GM18526 (cell line): Measurements from ENCODE around the gene CELA1.

Source experiments
- POLR2A ChIP-seq: IDR thresholded peaks from 3 replicates; pipeline ENCODE4 v1.6.1; 2011; ENCODE audit not compliant: insufficient read length; ENCODE audit errors: extremely low read depth

Gene CELA1

DNA sequence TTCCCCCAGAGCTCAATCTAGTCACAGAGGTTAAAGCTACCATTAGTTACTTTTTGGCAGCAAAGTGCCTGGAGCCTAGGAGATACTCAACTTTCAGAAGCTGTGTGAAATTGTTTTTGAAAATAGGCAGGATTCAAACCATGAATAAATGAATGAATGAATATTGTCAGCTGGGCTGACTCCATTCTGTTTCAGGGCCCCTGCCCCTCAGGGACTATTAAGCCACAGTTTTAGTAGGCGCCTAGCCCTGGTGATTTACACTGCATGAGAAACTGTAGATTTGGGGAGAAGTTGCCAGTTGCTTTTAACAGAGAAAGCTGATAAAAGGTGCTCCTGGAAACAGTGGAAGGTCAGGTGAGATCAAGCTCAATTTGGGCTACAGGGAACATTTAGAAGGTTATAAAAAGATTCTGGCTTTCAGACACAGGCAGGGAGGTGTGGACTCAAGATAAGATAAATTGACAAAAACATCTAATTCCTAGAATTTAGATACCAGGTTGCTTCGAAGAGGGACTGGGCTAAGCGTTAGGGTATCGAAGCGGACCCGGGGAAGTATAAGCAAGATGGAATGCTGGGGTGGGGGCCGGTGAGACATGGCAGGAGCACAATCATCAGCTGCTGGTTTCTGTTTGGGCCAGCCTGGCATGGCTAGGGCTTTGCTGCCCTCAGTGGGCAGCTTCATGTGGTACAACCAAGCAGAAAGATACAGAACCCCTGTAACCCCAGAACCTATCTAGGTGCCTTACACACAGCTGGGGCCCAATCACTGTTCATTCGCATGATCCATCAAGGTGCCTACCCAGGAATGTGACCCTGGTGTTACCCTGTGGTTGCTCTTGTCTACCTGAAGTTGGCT lies 14.9 kb upstream of the CELA1 start:
- no peak for TF ChIP-seq POLR2A

DNA sequence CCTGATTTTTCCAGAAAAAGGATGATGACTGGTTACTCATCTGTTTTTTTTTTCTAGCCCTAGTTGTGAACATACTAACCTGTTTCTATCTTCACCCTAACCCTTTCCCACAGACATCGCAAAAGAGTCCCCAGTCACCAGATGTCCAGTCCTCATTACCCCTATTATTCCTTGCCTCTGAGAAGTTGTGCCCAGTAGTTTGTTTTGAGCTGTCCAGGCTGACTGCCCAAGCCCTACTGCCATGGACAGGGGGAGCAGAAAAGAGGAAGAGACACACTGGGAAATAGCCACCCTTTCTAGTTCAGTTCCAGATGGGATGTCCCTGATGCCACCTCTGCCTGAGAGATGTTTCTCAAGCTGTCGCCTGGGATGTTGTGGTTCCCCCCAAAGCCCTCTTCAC lies 13.8 kb upstream of the CELA1 start:
- TF ChIP-seq POLR2A = no peak

DNA sequence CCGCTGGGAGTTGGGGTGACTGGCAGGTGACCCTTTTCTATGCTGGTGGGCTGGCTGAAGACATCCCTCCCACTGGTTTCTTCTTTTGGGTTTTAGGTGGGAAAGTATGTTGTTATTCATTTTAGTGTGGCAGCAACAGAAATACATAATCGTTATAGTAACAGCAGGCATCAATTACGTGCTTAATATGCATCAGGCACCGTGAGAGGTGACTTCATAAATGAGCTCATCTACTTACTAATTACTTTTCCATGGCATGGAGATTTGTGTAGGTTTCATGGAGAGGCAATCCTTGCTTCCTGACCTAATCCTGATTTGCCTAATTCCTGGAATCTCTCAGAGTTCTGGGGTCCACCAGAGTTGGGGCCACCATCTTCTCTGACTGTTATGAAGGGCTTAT lies 13.4 kb upstream of the CELA1 start:
- TF ChIP-seq POLR2A = no peak

DNA sequence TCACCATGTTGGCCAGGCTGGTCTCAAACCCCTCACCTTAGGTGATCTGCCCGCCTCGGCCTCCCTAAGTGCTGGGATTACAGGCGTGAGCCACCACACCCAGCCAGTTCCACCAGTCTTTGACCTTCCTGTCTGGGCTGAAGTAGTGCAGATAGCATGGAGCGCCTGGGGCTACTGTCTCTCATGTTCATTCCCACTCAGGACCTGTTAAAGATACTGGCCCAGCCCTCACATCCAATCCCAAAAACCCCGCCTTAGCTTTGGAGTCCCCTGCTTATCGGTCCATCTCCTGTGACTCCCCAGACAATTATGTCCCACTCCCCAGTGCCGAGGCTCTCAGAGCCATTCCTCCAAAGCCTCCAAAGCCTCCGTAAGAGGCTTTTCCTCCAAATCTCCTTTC lies 12.0 kb upstream of the CELA1 start:
- no peak for TF ChIP-seq POLR2A

- TF ChIP-seq POLR2A = no peak
These were observed 11.0 kb upstream of the CELA1 start for GRCh38 chr12:51357374-51358047.

GRCh38 chr12:51351913-51352532 lies 5.5 kb upstream of the CELA1 start:
- no peak for TF ChIP-seq POLR2A

GRCh38 chr12:51349026-51349425 lies 2.5 kb upstream of the CELA1 start:
- TF ChIP-seq POLR2A = no peak

DNA sequence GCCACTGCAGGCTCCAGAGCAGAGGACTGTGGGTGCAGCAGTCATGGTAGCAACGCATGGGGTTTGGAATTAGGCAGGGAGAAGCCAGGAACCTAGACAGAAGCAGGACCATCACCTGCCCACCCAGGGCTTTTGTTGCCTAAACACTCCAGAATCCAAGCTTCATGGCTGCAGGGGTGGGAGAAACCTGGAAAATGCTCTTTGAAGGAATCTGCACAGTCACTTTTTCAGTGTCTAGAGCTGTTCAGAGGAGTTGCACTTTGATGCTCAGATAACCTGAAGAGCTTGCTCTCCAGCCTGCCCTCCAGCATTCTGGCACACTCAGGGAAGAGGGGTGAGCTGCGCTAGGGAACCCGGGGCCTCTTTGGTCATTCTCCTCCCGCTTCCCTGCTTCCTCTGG lies 1.6 kb upstream of the CELA1 start:
- TF ChIP-seq POLR2A = no peak

- TF ChIP-seq POLR2A = no peak
These were observed 798 bp downstream of the CELA1 start for GRCh38 chr12:51345681-51346080.

GRCh38 chr12:51343201-51343600 lies 3.3 kb downstream of the CELA1 start:
- TF ChIP-seq POLR2A = no peak

- no peak for TF ChIP-seq POLR2A
These were observed 4.1 kb downstream of the CELA1 start for GRCh38 chr12:51342416-51342815.

DNA sequence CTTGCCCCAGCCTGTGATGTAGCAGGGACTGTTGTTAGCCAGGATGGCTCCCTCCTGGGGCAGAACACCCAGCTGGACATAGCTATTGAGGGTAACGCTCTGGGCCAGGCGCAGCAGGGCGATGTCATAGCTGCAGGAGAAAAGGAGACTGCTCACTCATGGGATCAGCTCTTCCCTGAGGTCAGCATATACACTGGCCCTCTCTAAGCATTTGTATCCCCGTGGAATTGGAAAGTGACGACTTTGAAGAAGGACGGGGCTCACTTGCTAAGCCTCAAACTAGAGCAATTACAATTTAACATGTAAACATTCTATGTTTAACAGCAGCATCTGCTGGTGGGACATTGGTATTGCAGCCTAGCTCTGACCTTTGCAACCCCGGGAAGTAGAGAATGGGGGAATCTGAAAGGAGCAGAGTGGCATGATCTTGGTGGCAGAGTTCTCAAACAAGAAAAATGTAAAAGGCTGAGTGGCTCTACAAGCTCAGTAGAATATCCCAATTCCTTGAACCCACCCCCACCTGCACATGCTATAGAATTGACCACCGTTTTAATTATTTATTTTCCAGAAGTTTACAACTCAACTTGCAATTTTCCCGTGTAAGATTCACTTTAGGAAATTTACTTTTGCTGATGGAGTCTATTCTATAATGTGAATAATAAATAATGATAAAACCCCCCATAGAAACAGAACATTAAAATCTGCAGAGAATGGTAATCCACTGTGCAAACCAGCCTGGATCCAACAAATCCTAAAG lies 5.0 kb downstream of the CELA1 start:
- TF ChIP-seq POLR2A = no peak

GRCh38 chr12:51339750-51340149 lies 6.7 kb downstream of the CELA1 start:
- no peak for TF ChIP-seq POLR2A

- TF ChIP-seq POLR2A = no peak
These were observed 10.5 kb downstream of the CELA1 start for GRCh38 chr12:51335931-51336330.

DNA sequence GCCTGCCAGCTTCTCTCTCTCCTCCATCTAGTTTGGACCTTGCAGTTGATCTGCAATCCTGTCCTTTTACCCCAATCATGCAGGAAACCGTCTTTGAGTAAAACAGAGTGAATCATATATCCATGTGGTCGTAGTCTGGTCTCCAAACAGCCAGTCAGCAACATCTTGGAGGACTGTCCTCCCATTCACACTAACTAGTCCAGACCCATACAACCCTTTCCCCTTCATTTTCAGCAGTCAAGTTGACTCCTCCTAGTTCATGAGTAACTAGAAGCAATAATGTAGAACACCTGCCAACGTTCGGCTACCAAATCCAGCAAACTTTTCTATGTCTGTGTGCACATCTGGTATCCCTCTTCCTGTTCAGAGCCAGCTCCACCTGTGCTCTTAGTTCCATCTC lies 11.7 kb downstream of the CELA1 start:
- no peak for TF ChIP-seq POLR2A
